Stimulated activated effector memory CD8-positive, alpha-beta T cell treated with anti-CD3 and anti-CD28 coated beads, Interleukin-12 subunit alpha, Interleukin-12 subunit beta, amount 100 ng/mL, for 72 hours (primary cell): Measurements from ENCODE around the gene SPAG16.
"Not testable (repeated sequence)": the region's sequence is repeated elsewhere in the genome, so short reads cannot be mapped to it uniquely, and the experiment has no call there.

Source experiments
- ATAC-seq: fragments of 150-1000 bp; cut with Tn5 transposase; 2 replicates; pipeline ENCODE4 v1.10.0; 2021
- DNase-seq, 2 donors: peaks; one replicate each; pipeline ENCODE4 v3.0.0; 2021 to 2022; ENCODE audit warnings: low spot score in 2 of 2
- H3K27ac Mint-ChIP-seq: one replicate; pipeline ENCODE4 v1.8.0; 2022; ENCODE audit warnings: mild to moderate bottlenecking, mixed read lengths
- H3K36me3 Mint-ChIP-seq: one replicate; pipeline ENCODE4 v1.8.0; 2022; ENCODE audit warnings: mild to moderate bottlenecking, mixed read lengths
- H3K4me1 Mint-ChIP-seq: one replicate; pipeline ENCODE4 v1.8.0; 2022; ENCODE audit warnings: mixed read lengths
- H3K4me3 Mint-ChIP-seq: one replicate; pipeline ENCODE4 v1.8.0; 2022; ENCODE audit warnings: mild to moderate bottlenecking, mixed read lengths
- H3K9me3 Mint-ChIP-seq: one replicate; pipeline ENCODE4 v1.8.0; 2022; ENCODE audit warnings: mixed read lengths

The SPAG16 gene

DNA sequence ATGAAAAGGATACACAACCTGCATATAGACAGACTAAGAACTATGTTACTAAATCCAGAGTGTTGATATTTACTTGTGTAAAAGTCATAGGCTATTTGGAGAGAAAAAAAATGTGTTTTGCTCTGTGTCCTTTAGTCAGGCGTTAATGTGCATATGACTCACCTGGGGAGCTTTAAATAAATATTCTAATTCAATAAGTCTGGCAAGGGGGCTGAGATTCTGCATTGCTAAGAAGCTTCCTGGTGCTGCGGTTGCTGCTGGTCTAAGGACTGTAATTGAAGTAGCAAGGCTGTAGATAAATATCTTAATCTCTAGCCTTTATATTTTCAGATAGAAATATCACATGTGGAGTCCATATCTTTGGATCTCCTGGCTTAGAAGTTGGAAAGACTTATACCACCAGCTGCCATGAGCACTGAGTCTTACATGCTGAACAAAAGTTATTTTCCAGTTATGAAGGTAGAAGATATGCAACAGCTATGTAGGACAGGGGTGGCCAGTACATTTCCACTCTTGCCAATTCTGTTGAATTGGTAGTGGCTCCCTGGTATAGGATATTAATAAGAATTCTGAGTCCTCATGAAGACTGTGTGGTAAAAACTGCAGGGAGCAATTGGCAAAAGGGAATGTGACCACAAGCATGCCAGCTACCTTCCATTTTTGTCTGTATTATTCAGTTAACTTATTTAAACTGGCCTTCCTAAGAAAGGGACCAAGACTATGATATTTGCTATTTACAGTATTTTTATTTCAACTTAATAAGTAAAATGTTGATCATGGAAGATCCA lies 4.8 kb downstream of the SPAG16 start:
- Mint-ChIP-seq H3K4me1 (peaks cover 26% of the 10 kb centered on the region), H3K4me3 (no peak overlapping the region), H3K36me3 (peaks cover 4% of the 10 kb centered on the region), H3K9me3 (no peaks in the 10 kb centered on the region), H3K27ac (no peak overlapping the region)
- DNase-seq (no peak), ATAC-seq (no peak)

DNA sequence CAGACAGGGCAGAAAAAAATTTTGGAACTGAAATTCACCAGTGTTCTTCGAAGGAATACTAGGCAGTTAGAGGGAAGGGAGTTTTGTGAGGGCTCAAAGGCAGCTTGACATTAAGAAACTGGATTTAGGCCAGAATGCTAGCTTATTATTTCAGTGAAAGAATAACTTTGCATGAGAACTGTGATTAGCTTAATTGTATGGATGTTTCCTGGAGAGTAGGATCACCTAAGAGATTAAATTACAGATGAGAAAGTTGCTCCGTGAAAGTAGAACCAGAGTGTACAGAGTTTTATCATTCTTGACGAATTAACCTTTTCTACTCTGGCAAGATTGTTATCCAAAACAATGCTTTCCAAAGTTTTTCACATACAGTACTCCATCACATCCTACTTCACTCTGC lies 6.2 kb downstream of the SPAG16 start:
- DNase-seq (no peak), ATAC-seq (no peak)
- H3K27ac Mint-ChIP-seq = no peak overlapping the region

DNA sequence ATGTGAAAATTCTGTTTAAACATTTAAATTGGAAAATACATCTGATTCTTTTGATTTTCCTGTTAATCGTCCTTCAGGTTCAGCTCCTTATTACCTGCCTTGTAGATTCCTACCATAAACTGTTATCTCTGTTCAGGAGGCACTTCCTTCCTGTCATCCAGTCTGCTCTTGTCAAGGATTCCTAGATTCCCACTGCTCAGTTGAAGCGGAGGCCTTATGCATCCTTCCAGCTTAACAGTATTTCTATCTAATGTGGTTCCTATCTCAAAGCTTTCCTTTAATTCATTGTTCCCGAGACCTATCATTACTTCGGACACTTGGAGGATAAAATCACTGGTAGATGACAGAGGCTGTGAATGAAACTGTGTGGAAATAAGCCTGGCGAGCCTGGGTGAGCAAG lies 12.0 kb downstream of the SPAG16 start:
- H3K4me3 Mint-ChIP-seq = no peak overlapping the region
- ATAC-seq (no peak), DNase-seq (no peak)
- H3K27ac Mint-ChIP-seq = no peak overlapping the region
- H3K36me3 Mint-ChIP-seq = peaks cover 18% of the 10 kb centered on the region
- no peaks in the 10 kb centered on the region for H3K4me1 Mint-ChIP-seq
- no peaks in the 10 kb centered on the region for H3K9me3 Mint-ChIP-seq

More for the DNA sequence above, 6.2 kb downstream of the SPAG16 start:
- Mint-ChIP-seq H3K4me3 (no peak overlapping the region), H3K36me3 (no peaks in the 10 kb centered on the region), H3K4me1 (peaks cover 20% of the 10 kb centered on the region), H3K9me3 (no peaks in the 10 kb centered on the region)

DNA sequence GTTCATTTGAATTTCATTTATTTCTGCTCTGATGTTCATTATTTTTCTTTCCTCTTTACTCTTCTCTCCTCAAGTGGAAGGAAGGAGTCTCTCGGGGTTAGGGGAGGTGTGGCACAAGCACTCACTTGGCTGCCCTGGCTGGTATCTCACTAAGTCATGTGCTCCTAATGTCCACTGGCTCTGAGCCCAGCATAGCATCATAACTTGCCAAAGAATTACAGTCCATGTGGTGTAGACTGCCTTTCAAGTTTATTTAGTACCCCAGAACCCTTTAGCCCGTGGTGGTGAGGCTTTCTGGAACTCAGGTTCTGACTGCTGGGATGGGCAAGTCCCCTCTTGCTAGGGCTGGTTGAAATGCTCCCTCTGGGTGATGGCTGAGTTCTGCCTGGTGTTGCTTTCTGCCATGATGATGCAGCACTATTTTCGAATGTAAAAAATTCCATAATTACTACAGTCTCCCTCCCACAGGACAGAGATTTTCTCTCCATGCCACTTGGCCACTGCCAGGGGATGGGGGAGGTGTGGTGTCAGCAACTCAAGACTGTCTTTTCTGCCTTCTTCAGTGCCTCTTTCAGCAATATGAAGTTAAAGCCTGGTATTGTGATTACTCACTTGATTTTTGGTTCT lies 22.2 kb downstream of the SPAG16 start:
- ATAC-seq (no peak), DNase-seq (no peak)
- Mint-ChIP-seq H3K9me3 (peaks cover 15% of the 10 kb centered on the region), H3K4me3 (no peak overlapping the region), H3K27ac (no peak overlapping the region), H3K36me3 (peaks cover 6% of the 10 kb centered on the region), H3K4me1 (no peaks in the 10 kb centered on the region)

DNA sequence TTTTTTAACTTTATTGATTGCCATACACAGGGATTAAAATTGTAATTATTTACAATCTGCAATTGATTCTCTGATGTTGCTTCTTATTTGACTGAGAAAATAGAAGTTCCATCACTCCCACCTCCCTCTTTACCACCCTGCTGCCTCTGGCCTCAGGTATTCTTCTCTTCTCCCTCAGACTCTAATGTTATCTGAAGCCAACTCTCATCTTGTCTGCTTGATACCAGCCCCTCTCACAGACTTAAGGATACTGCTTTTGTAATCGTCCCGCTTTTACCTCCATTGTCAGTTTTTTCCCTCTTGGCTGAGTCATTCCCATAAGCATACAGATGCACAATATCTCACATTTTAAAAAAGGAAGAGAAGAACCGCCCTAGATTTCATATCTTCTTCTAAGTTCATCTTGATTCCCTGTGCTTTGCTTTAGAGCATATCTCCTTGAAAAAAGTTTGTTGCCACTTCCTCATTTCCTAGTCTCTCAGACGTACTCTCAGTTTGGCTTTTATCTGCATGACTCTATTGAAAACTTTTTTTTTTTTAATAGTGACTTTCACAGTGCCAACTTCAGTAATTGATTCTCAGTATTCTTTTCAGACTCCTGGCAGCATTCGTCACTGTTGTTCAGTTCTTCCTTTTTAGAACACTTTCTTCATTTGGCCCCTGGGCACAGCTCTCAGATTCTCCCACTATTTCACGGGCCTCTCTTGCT lies 31.1 kb downstream of the SPAG16 start:
- no peaks in the 10 kb centered on the region for H3K4me1 Mint-ChIP-seq
- no peaks in the 10 kb centered on the region for H3K9me3 Mint-ChIP-seq
- H3K4me3 Mint-ChIP-seq = no peak overlapping the region
- H3K36me3 Mint-ChIP-seq = no peaks in the 10 kb centered on the region
- H3K27ac Mint-ChIP-seq = no peak overlapping the region
- ATAC-seq (no peak), DNase-seq (no peak)

DNA sequence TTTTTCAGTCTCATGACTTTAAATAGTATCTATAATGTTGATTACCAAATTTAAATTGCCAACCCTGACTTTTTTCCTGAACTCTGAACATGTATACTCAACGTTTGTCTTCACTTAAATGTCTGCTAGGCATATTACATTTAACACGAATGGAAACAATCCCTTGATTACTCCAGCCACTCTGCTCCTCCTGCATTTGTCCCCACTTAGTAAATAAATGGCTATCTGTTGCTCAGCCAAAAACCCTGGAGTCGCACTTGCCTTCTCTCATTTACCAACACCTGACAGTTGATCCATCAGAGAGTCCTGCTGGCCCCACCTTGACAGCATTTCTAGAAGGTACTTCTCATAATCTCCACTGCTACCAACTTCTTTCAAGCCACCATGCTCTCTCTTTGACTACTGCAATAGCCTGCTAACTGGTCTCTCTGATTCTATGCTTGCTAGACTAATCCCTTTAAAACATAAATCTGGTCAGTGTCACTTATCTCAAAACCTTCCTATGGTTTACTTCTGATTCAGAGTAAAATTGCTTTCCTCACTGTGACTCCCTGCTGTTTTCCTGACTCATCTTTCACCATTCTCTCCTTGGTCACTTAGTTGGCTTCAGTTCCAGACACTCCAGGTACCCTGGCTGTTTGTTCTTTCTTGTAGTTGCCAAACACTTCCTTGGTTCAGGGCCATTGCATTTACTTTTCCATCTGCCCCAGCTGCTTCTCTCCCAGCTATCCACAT lies 31.9 kb downstream of the SPAG16 start:
- DNase-seq = no peak
- ATAC-seq = no peak
- Mint-ChIP-seq H3K9me3 (no peaks in the 10 kb centered on the region), H3K27ac (no peak overlapping the region), H3K4me3 (no peak overlapping the region), H3K36me3 (no peaks in the 10 kb centered on the region), H3K4me1 (no peaks in the 10 kb centered on the region)

DNA sequence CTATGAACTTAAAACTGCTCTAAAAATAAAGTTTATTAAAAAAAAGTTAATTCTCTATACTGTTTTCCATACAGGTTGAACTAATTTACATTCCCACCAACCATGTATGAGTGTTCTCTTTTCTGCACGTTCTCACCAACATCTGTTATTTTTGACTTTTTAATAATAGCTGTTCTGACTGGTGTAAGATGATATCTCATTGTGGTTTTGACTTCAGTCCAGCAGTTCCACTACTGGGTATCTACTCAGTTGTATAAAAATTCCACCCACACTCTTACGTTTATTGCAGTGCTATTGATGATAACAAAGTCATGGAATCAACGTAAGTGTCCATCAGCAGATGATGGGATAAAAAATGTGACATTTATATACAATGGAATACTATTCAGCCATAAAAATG lies 33.7 kb downstream of the SPAG16 start:
- Mint-ChIP-seq H3K4me1 (no peaks in the 10 kb centered on the region), H3K36me3 (no peaks in the 10 kb centered on the region), H3K4me3 (no peak overlapping the region), H3K9me3 (no peaks in the 10 kb centered on the region), H3K27ac (no peak overlapping the region)
- DNase-seq (no peak), ATAC-seq (no peak)

DNA sequence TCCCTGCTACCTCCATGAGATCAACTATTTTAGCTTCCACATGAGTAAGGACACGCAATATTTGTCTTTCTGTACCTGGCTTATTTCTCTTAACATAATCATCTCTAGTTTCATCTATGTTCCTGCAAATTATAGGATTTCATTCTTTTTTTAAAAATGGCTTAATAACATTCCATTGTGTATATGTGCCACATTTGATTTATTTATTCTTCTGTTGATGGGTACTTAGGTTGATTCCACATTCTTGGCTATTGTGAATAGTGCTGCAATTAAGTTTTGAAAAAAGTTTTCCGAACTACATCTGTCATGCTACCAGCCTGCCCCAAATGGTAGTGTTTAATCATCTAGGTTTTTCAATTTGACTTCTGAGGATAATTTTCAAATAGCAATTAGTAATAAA lies 36.3 kb downstream of the SPAG16 start:
- no peaks in the 10 kb centered on the region for H3K9me3 Mint-ChIP-seq
- no peak overlapping the region for H3K27ac Mint-ChIP-seq
- H3K4me1 Mint-ChIP-seq = no peaks in the 10 kb centered on the region
- H3K36me3 Mint-ChIP-seq = no peaks in the 10 kb centered on the region
- ATAC-seq (no peak), DNase-seq (no peak)
- no peak overlapping the region for H3K4me3 Mint-ChIP-seq

DNA sequence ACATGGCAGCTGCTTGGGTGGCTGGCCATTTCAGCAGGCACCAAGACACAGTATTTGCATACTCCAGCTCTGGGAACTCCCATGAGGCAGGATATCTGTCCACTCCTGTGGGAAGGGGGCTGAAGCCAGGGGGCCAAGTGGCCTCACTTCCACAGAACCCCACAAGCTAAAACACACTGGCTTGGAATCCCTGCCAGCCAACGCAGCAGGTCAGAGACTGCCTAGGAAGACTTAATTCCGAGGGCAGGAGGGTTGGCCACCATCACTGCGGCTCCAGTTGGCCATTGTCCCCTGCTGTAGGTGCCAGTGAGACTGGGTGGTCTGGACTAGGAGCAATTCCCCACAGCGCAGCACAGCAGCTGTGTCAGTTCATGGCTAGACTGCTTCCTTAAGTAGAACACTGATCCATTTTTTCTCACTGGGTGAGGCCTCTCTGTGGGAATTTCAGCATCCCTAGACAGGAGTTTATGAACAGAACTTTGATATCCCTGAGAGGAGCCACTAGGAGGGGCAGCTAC lies 52.0 kb downstream of the SPAG16 start:
- ATAC-seq (no peak), DNase-seq (no peak)
- H3K4me1 Mint-ChIP-seq = no peaks in the 10 kb centered on the region
- H3K9me3 Mint-ChIP-seq = peaks cover 40% of the 10 kb centered on the region
- no peak overlapping the region for H3K4me3 Mint-ChIP-seq
- no peaks in the 10 kb centered on the region for H3K36me3 Mint-ChIP-seq
- no peak overlapping the region for H3K27ac Mint-ChIP-seq

DNA sequence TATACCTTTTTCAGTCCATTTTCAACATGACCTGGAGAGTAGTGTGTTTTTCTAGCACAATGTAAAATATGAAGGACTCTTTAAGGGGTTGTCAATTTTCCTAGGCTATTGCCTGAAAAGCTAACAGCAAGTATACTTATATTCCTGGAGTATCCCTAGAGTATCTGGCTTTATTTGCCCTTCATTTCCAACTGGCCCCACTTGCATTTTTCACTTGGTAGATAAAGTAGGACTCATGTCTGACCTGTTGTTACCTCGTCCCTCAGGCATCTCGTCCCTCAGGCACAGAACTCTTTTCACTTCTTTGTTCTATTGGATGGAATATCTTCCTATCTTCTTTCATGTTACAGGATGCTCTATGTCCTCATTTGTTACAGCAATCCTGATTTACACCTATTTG lies 69.2 kb downstream of the SPAG16 start:
- ATAC-seq = no peak
- no peak overlapping the region for H3K27ac Mint-ChIP-seq
- H3K9me3 Mint-ChIP-seq = peaks cover 15% of the 10 kb centered on the region
- no peaks in the 10 kb centered on the region for H3K4me1 Mint-ChIP-seq
- H3K4me3 Mint-ChIP-seq = no peak overlapping the region
- DNase-seq = no peak
- no peaks in the 10 kb centered on the region for H3K36me3 Mint-ChIP-seq

DNA sequence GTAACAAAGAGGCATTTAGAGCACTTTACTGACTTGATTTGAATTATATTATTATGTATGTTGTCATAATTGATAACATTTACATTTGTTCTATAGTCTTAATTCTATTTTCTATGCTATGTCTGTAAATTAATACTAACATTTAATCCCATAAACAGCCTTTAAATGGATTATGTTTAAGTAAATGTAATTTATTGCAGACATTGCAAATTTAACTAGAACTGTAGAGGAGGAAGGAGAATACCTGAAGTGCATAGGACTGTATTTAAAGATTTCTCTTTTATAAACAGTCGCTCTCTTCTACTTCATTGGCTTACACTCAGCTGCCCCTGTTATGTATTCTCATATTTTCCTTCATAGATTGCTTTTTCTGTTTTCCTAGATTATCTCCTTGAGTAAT lies 92.4 kb downstream of the SPAG16 start:
- H3K4me1 Mint-ChIP-seq = no peaks in the 10 kb centered on the region
- ATAC-seq = no peak

DNA sequence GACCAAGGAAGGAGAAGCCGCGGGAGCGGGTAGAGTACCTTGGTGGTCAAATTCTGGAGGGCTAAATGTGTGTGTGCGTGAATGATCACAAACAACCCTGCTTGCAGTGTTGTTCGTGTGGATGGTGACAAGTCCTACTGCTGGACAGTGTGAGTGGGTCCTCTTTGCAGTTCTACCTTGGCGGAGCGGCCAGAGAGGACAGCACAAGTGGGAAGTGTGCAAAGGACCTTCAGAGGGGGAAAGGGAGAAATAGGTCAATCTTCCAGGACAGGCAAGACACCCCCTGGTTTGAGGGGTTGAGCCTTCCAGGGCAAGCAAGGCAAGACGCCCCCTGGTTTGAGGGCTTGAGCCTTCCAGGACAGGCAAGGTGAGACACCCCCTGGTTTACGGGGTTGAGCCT lies 122.8 kb downstream of the SPAG16 start:
- not testable (repeated sequence) for ATAC-seq

More for the DNA sequence above, 92.4 kb downstream of the SPAG16 start:
- Mint-ChIP-seq H3K36me3 (no peaks in the 10 kb centered on the region), H3K27ac (no peak overlapping the region), H3K4me3 (no peak overlapping the region), H3K9me3 (no peaks in the 10 kb centered on the region)
- DNase-seq = no peak

DNA sequence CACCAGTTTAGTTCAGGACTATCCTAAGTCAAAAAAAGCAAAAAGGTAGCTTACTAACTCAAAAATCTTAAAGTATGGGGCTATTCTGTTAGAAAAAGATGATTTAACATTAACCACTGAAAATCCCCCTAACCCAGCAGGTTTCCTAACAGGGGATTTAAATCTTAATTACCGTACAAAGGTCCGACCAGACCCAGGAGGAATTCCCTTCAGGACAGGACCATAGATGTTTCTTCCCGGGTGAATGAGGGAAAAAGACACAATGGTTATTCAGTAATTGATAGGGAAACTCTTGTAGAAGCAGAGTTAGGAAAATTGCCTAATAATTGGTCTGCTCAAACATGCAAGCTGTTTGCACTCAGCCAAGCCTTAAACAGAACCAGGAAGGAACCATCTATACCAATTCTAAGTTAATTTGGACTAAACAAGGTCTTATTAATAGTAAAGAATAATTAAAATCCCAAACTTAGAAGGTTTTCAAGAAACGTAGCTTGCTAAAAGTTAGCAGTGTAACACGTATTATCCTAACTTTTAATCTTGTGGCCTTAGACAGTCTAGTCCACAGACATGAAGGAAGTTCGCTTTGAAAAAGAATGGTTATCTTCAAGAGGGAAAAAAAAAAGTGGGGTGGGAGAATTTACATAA lies 124.3 kb downstream of the SPAG16 start:
- not testable (repeated sequence) for DNase-seq, H3K36me3 Mint-ChIP-seq, H3K4me3 Mint-ChIP-seq, H3K4me1 Mint-ChIP-seq, H3K27ac Mint-ChIP-seq, H3K9me3 Mint-ChIP-seq, ATAC-seq

More for the DNA sequence above, 122.8 kb downstream of the SPAG16 start:
- H3K27ac Mint-ChIP-seq, H3K4me3 Mint-ChIP-seq, DNase-seq, H3K4me1 Mint-ChIP-seq, H3K9me3 Mint-ChIP-seq, H3K36me3 Mint-ChIP-seq: not testable (repeated sequence)

DNA sequence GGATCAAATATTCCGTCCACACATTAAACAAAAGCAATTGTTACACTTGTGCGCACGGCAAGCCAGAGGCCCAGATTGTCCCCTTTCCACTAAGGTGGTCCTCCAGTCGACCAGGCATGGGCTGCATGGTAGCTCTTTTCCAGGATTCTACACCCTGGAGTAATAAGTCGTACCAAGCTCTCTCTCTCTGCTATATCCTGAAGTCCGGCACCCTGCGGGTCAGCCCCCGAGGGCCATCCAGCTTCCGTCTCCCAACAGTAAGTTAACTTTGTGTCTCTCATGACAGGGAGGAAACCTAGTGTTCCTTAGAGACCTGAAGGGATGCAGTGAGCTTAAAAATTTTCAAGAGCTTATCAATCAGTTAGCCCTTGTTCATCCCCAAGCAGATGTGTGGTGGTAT lies 126.4 kb downstream of the SPAG16 start:
- not testable (repeated sequence) for H3K4me1 Mint-ChIP-seq, ATAC-seq, H3K27ac Mint-ChIP-seq, DNase-seq, H3K4me3 Mint-ChIP-seq, H3K36me3 Mint-ChIP-seq, H3K9me3 Mint-ChIP-seq
